ENCODE results near the gene UBE2L5.

The UBE2L5 gene

DNA sequence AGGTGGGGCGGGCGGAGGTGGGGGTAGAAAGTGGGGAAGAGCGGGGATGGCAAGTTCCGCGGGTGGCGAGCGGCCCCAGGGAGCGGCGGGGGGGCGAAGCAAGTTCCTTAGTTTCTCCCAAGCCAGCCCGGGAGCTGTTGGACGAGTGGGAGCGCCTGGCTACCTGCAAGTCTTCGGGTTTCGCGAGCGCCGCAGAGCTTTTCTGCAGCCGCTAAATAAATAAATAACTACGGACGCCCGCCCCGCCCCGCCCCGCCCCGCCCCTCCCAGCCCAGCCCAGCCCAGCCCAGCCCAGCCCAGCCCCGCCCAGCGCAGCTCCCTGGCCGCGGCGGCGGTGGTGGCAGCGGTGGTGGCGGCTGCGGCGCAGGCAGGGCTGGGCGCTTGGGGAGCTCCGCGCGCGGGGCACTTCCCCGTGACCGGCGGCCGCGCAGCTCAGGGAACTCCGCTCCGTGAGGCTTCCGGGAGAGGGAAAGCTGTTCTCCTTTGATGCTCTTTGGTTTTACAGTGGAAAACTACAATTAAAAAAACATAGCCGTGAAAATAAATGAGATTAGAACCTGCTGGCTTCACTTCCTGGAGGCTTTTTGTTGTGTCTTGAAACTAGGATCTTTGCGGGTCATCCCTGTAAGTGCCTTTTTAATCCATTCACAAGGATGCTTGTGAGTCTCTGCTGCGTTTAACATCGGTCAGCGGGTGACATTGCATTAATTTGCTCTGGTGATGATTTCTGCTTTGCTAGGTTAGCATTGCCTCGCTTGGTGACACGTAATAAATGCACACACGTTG lies at the start of gene UBE2L5:
UBE2L5 (plus strand) TSS at position 440 of the 786 bp plus-strand sequence. CDS start 5,498 bp downstream, outside the sequence.
- peak; percentile 81 for DNase-seq (ENCODE audit: low spot score)

DNA sequence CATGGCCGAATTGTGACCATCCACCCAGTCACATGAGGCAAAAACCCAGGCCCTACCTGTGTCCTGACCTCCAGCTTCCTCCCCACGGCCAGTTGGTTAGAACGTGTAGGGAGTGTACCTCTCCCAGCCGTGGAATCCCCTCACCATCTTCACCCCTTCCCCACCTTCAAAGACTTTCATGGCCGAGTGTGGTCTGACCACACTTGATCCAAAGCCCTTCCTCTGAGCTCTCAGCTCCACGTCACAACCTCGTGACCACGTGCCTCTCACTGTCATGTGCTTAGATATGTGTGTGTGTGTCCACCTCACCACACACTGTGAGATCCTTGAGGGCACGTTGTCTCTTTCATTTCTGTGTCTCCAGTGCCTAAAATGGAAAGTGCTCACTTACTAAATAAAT lies 48.6 kb upstream of the UBE2L5 start:
- DNase-seq (ENCODE audit: low spot score), result no peak

DNA sequence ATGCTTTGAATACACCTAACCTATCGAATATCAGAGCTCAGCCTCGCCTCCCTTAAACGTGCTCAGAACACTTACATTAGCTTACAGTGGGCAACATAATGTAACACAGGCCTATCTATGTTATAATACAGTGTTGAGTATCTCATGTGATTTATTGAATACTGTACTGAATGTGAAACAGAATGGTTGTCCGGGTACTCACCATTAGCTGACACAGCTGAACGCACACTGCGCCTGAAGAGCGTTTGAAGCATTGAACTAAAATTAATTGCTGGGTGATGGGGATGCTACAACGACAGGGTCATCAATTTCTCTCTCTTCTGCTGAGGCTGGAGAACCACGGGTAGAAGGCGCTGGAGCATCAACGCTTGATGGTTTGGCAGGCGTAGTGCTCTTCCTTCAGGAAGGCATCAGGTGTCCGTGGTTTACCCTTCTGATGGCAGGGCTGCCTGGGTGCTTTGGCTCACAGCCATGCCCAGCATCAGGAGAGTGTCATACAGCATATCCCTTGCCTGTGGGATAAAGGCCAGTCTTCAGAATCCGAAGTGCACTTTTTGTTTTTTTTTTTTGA lies 46.9 kb upstream of the UBE2L5 start:
- DNase-seq (ENCODE audit: low spot score), result peak; percentile 26

DNA sequence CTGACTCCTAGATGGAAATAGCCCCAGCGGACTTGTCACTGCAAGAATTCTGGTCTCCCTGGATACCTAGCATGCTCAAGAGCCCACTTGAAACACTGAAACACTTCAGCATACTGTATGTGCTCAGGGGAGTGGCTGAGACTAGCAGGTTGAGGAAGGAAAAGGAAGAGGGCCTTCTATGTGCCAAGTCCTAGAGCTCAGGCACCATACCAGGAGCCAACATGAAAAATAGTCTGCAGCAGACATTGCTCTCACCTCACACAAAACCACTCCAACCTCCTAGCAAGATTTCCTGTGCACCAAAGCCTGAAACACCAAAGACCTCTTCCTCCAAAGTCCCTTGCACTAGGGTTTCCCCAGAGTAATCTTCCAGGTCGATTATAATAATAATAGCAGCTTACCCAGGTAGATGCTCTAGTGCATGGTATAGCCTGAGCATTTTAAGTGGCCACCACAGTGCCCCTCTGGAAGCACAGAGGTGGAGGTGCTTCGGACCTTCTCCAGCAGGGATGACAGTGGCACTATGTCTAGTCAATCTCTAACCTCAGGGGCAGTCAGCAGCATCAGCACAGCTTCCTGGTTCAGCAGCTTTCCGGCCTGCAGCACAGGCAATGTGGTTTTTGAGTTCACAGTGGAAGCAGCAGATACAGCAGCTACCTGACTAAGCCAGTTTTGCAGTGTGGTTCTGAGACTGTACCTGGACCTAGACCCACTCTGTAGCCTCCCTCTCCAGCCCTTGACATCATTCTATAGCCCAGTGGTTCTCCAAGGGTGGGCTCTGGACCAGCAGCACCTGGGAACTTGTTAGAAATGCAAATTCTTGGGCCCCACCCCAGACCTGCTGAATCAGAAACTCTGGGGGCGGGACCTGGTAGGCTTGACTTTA lies 45.6 kb upstream of the UBE2L5 start:
- DNase-seq (ENCODE audit: low spot score), result peak; percentile 77

DNA sequence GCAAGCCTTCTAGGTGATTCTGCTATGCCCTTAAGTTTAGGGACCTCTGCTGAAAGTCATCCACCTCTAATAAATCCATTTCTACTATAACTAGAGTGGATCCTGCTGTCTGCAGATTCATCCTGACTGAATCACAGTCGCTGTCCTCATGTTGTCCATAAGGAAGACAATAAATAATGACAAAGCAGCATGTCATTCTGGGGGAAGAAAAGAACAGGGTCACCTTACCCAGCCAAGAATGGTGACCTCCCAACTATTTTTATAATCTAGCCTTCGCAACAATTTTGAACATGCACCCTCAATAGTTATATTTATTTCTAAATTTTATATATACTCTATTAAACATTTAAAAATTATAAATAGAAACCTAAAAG lies 45.0 kb upstream of the UBE2L5 start:
- DNase-seq (ENCODE audit: low spot score), result no peak

DNA sequence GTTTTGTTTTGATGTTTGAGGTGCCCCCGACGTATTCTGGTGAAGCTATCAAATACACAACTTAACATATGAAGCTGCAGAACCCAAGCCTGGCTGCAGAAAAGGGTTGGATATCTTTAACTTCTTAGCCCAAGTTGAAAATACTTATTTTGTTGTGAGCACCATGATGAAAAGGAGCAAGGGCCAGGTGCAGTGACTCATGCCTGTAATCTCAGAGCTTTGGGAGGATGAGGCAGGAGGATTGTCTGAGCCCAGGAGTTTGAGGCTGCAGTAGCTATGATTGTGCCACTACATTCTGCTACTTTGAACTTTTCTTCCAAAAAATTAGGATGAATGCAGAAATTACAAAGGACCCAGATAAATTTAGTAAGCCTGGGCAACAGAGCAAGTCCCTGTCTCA lies 44.1 kb upstream of the UBE2L5 start:
- DNase-seq (ENCODE audit: low spot score), result no peak

DNA sequence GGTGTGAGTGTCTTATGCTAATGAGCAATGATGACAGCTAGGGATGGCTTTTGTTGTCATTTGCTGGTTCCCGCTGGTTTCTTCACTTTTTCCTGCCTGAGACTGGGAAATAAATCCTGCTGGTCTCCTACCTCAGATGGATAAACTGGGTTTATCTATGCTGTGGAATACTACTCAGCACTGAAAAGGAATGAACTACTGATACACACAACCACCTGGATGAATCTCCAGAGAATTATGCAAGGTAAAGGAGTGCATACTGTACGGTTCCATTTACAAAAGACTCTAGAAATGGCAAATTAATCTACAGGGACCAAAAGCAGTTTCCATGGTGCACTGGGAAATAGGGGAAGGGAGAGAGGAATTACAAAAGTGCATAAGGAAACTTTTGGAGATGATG lies 41.2 kb upstream of the UBE2L5 start:
- DNase-seq (ENCODE audit: low spot score), result no peak

DNA sequence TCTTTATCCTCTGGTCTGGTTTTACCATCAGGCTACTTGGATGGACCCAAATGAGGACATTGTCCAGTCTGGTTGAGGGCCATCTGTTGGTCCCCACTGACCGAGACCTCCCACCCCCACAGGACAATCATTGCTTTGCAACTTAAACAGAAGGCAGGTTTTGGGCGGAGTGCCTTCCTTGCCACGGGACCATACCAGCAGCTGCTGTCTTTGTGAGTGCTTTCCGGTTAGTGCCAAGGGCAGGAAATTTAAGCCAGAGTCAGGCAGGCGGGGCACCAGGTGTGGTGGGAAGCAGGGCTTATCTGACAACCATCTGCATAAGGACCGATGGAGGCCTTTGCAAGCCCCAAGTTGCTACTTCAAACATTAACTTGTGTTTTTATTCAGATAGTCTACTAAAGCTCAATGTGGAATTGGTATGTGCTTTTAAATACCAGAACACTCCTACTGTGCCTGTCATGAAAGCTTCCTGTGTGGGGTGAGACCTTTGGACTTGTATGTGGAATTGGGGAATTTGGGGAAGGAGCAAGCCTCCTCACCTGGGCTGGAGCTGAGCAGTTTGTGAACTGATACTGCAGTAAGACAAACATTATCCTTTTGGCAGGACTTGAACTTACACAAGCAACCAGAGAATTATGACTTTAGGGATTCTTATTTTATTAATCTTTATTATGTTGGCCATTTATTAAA lies 39.3 kb upstream of the UBE2L5 start:
- no peak for DNase-seq (ENCODE audit: low spot score)

DNA sequence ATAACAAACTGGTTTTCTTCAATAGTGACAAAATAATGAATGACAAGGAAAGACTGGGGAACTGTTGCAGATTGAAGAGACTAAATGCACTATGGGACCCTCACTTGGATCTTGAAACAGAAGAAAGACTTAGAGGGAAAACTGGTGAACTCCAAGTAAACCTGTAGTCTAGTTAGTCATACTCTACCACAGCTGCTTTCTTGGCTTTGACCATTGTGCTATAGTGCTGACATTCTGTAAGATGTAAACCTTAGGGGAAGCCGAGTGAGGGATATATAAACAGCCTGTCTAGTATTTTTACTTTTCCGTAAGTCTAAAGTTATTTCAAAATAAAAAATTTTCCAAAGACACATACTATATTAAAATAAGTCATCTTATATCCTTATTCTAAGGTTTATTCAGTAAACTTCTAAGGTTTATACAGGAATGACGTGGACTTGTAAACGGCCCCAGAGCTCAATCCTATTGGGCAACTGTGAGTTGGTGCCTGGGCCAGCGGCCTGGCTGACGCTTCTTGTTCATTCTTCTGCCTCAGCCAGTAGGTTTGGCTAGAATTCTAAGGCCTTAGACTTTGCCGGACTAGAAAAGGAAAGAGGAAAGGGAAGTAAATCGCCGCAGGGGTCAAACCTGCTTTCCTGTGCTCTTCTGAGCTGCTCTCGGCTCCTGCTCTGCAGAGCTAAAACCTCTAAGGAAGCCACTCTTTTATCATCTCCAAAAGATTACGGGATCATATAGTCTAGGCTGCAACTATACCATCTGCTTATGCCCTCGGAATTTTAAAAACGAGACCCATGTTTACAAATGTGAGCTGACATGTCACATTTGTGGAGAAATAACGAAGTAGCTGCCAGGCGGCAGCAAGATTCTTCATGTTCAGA lies 33.6 kb upstream of the UBE2L5 start:
- no peak for DNase-seq (ENCODE audit: low spot score)

DNA sequence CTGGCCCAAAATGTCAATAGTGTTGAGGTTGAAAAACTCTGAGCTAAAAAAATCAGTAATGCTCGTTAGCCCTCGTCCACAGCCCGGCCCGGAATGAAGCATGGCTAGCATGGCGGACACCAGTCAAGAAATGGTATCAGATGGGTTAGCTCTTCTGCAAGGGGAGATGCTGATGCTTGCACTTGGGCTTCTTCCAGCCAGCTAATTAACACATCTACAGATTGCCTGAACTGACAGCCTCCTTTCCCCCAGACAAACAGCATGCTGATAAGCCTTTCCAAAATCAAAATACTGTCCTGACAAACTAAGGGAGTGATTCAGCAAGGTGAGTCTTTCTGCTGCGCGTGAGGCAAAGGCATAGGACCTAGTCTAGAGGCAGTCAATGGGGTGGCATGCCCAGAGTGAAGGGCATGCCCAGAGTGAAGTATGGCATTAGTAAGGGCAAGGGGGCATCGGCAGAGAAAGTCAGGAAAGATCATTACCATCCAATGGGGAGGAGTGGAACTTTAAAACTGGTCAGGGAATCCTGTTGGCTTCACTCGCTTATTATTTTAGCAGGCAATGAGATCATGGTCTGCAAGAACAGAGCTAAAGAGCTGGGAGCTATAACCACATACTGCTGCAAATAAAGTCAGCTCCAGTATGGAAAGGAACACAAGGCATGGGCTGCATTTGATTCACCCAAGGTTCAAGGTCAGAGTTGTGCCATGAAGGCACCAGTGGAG lies 30.2 kb upstream of the UBE2L5 start:
- no peak for DNase-seq (ENCODE audit: low spot score)

DNA sequence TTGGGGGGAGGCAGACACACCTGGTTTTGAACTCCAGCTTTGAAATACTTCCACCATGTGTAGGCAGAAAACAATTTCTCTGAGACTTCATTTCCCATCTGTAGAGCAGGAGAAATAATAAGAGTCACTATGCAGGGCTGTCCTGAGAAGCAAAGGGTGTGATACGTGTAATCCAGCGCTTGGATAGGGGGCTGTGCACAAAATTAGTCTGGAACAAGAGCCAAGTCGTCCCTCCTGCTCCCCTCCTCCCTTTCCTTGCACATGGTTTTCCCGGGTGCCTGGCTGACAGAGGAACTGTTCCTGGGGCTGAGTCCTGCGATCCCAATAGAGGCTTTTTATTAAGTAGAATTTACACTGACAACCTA lies 29.6 kb upstream of the UBE2L5 start:
- DNase-seq (ENCODE audit: low spot score), result no peak

DNA sequence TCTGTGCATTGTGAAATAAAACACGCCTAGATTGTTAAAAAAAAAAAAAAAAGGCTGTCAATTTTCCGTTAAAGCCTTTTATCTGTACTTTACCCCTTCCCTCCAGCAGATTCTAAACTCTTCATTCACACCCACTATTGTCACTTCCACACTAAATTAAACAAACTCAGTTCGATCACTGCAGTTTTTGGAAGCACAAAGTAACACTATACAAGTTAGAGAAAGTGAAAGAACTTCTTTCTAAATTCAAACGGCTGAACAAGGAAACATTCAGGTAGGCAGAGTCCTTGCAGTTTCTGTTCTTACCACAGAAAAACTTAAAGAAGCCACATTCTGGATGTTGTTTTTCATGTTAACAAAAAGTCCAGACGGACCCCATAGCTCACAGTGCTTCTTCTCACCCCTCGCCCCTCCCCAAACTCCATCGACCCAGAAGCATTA lies 27.5 kb upstream of the UBE2L5 start:
- no peak for DNase-seq (ENCODE audit: low spot score)

DNA sequence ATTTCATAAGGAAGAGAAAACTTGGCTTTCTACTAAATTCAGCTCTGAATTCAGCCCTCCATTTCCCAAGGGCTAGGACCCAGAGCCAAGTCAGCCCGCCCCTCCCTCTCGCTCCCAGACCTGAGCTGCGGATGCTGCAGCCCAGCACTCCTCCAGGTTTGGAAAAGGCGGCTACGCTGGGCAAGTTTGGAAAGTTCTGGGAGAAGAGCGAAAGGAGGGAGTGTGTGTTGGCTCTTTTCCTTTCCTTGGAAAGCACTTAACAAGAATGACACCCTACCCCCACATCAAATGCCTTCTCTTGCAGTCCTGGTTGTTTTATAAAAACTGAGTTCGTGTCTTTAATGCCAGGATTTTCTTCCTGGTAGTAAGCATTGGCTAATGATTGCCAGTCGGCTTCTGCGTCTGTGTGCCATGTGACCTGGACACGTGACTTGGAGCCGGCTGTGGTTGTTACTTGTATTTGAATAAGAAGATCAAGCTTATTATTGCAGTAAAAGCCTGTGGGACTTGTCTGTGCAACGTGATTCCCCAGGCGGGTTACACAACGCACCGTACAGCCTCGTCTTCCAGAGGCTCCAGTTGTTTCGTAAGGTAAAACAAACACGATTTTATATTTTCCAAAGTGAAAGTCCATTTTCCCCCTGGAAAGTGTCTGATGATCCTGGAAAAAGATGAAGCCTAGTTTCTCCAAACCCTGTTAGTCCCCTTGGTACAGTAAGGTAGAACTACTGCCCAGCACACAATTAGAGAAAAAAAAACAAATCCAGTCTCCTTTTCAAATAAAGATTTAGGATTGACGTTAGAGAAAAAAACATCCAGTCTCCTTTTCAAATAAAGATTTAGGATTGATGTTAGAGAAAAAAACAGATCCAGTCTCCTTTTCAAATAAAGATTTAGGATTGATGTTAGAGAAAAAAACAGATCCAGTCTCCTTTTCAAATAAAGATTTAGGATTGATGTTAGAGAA lies 26.8 kb upstream of the UBE2L5 start:
- DNase-seq (ENCODE audit: low spot score), result peak; percentile 88

DNA sequence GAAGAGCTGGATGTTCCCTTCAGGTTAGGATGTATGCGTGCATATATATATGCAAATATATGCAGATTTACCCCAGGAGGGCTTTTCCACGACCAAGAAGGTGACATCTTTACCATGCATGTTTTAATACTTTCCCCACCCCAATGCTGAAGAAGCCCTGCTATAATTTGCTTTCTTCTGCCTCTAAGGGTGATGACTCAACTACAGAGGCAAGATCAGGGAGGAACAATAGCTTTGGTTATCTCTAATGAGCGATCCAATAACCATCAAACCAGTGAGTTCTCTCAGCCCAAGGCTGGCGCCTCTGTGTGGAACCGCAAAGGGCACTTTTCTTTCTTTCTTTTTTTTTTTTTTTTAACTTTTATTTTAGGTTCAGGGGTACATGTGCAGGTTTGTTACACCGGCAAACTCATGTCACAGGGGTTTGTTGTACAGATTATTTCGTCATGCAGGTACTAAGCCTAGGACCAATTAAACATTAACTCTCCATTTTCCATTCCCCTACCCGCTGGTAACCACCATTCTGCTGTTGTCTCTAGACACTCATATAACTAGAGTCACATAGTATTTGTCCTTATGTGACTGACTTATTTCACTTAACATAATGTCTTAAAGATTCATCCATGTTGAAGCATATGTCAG lies 25.7 kb upstream of the UBE2L5 start:
- peak; percentile 28 for DNase-seq (ENCODE audit: low spot score)

DNA sequence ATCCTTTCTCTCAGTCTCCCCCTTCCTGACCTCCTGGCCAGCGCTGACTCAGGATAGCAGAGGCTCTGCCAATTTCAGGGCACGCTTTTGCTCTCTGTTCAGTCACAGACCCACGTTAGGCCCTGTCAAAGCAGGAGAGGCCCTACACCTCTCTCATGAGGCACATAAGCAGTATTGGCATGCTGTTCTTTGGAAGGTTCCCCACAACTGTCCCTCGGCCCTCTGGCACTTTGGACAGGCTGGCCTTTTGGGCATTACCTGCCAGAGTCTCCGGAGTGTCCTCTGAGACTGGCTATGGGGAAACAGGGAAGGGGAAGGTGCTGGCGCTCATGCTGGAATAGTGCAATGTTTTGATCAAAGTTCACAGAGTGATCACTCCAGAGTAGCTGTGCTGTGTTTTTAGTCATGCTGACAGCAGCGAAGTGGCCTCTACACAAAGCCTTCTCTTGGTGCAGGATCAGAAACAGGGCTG lies 23.7 kb upstream of the UBE2L5 start:
- peak; percentile 44 for DNase-seq (ENCODE audit: low spot score)

DNA sequence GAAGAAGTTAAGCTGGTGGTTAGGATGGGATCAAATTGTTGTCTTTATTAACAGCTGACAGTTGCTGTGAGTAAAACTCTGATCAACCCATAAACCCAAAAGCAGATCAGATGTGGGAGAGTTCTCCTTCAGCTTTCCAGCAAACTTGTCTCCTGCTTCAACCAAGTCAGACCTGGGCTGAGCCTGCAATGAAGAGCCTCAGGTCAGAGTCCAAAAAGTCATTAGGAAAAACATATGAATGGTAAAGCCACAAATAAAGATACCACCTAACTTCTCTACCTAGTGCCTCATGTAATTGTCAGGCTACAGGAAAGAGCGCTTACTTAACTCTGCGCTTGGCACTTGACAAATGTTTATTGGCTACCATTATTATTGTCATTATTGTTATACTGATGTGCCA lies 21.9 kb upstream of the UBE2L5 start:
- no peak for DNase-seq (ENCODE audit: low spot score)

DNA sequence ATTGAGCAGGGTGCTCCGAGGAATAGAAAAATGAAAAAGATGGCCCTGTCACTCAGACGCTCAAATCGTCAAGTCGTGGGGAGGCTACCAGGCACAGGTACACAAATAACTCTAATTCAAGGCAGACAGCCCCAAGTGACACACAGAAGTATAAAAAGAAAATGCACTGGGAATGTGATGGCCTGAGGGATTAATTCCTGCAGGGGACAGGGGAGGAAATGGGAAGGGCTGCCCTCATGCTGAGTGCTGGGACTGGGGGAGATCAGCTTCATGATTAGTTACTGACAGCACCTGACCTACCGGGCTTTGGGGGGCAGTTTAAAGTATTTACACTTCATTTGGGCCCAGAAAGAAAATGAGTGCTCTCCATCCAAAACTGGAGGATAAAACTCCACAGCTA lies 20.9 kb upstream of the UBE2L5 start:
- DNase-seq (ENCODE audit: low spot score), result no peak

DNA sequence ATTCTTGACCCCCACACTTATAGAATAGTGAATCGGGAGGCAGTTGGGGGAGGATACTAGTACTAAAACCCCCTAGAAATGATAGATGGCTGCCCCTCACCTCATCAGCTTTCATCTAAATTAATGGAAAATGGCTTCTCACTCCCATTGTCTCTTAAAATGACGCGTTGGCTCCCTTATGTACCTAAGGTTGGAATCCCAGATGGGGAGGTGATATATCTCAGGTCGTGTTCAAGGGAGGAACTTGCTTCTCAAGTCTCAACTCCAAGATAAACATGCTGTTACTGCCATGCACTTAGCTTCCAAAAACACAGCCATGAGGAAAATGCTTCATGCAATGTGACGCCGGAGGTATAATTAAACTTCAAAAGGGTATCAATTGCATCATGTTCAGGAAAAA lies 18.8 kb upstream of the UBE2L5 start:
- DNase-seq (ENCODE audit: low spot score), result no peak

DNA sequence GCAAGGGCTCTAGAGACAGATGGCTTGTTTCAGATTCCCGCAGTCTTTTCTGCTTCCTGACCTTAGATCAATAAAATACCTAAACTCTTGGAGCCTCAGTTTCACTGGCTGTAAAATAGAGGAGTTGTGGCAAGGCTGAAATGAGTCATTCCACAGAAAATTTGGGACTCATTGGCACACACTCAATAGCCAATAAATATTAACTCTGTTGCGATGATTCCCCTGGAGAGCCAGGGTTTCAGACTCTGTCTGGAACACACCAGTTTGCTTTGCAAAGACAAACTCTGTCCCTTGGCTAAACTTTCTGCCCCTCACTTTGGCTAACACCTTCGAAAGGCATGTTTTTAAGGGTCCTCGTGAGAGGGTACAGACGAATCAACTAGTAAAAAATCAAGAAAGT lies 18.1 kb upstream of the UBE2L5 start:
- DNase-seq (ENCODE audit: low spot score), result peak; percentile 19
